Measurements from ENCODE around the gene MAP1LC3B. TPM values are rescaled to one million over a fixed set of nuclear protein-coding genes. Genes with fewer than 3 reads are reported as not detected.
A peak's percentile ranks its signal among the peaks of the same experiment; 100 is the strongest.

Gene MAP1LC3B
- total RNA-seq, 1 experiment from 2014 or later, result 10.9 TPM

- DNase-seq (ENCODE audit: low read depth), result peak; percentile 53
Observed at GRCh38 chr16:87431926-87432325, 39.8 kb downstream of the MAP1LC3B start.

DNA sequence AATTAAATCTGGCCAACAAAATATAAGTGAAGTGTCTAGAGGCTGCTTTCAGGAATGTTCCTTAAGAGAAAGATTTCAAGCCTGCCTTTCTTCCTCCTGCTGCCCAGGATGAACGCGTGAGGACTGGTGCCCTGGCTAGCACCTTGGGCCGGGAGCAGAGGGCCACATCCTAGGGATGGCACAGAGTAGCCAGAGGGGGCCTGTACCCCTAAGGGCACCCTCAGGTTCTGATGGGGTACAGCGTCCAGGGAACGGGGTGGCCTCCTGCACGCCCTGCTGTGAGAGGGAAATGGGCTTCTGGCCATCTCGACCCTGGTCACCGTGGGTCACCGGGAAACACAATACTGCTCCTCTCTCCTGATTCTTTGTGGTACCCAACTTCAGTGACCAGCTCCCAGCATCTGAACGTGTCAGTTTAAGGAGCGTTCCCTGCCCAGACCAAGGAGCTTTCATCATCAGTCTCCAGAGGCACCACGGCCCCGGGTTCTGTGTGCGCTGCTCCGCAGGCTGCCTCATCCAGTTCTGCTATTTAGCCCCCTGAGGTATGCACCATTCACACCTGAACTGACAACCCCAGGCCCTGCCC is 40.3 kb downstream of the MAP1LC3B start:
- DNase-seq (ENCODE audit: low read depth), result no peak

GRCh38 chr16:87434146-87434667 is 42.1 kb downstream of the MAP1LC3B start:
- no peak for DNase-seq (ENCODE audit: low read depth)

DNA sequence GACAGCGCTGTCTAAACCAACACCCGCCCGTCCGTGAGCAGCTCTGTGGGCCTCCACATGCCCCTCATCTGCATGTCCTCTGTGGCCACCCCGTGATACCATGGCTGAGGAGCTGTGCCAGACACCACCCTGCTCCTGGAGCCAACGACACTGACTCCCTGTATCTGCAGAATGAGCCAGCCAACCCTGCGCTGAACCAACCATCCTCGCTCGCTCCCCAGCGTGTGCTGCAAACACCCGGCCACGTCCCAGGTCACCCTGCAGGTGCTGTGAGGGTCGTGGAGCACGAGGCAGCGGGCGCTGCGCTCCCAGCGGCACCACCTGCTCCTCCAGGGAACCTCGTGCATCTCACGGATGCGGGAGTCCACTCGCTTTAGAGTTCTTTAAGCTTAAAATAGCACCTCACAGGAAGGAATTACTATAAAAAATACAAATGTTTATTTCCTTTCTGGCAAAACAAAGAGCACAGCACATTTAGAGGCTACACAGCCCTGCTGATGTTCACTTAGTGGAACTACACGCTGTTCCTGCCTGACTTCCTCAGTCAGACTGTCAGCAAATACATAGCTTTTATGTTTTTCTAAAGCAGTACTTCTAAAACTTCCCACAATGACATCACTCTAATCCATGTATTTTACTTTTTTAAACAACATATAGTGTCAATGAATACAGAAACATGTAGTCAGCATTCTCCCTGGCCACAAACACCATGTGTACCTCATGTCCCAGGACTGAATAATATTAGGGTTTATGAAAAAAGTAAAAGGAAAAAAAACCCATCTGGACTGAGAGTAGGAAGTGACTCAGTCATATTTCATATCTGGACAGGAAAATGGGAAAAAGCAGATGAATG is 43.5 kb downstream of the MAP1LC3B start:
- DNase-seq (ENCODE audit: low read depth), result peak; percentile 25

GRCh38 chr16:87436225-87437172 is 44.4 kb downstream of the MAP1LC3B start:
- DNase-seq (ENCODE audit: low read depth), result peak; percentile 64

DNA sequence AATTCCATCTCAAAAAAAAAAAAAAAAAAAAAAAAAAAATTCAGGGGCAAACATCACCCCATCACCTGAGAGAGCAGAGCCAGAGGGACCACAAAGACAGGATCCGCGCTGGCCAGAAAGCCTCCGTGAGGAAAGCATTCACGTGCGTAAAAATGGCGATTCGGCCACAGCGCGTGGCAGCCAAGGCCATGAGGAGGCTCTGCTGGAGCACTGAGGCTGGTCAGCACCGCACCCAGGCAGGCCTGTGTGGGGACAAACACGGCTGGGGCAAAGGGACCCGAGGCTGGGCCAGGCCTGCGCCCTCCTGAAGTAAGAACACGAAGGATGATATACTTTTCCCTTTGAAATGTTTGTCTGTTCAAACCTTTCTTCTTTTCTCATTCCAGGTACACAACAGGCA is 45.2 kb downstream of the MAP1LC3B start:
- no peak for DNase-seq (ENCODE audit: low read depth)

- no peak for DNase-seq (ENCODE audit: low read depth)
Observed at GRCh38 chr16:87437911-87438610, 45.9 kb downstream of the MAP1LC3B start.

GRCh38 chr16:87438611-87438985 is 46.5 kb downstream of the MAP1LC3B start:
- no peak for DNase-seq (ENCODE audit: low read depth)

GRCh38 chr16:87439926-87440325 is 47.8 kb downstream of the MAP1LC3B start:
- DNase-seq (ENCODE audit: low read depth), result no peak

GRCh38 chr16:87441886-87442580 is 49.9 kb downstream of the MAP1LC3B start:
- no peak for DNase-seq (ENCODE audit: low read depth)

DNA sequence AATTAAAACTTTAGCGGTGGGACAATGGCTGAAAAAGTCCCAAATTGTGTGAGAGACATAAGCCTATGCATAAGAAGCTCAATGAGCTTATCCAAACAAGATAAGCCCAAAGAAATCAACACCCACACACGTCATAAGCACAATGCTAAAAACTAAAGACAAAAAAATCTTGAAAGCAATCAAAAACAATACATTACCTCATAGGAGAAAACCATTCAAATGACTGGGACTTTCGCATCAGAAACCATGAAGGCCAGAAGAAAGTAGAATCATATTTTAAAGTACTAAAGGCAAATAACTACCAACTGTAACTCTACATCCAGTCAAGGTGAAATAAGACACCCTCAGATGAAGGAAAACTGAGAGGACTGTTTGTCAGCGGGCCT is 50.4 kb downstream of the MAP1LC3B start:
- DNase-seq (ENCODE audit: low read depth), result no peak

- no peak for DNase-seq (ENCODE audit: low read depth)
Observed at GRCh38 chr16:87443016-87443415, 50.9 kb downstream of the MAP1LC3B start.

GRCh38 chr16:87443964-87444363 is 51.8 kb downstream of the MAP1LC3B start:
- DNase-seq (ENCODE audit: low read depth), result no peak

DNA sequence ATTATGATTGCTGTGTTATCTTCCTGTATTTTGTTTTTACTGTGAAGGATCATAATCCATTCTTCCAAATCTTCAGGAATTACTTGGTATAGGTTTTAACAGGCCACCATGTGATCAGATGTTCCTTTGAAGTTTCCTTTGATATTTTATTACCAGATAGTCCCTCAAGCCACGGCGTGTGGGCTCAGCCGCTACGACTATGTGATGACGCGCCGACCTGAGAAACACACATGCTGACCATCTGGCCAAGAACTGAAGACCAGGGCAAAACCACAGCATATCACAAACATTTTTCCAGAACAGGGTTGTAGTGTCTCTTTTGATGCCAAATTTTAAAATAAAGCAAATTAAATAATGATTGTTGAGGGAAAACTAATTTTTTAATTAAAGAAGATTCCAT is 53.4 kb downstream of the MAP1LC3B start:
- no peak for DNase-seq (ENCODE audit: low read depth)

DNA sequence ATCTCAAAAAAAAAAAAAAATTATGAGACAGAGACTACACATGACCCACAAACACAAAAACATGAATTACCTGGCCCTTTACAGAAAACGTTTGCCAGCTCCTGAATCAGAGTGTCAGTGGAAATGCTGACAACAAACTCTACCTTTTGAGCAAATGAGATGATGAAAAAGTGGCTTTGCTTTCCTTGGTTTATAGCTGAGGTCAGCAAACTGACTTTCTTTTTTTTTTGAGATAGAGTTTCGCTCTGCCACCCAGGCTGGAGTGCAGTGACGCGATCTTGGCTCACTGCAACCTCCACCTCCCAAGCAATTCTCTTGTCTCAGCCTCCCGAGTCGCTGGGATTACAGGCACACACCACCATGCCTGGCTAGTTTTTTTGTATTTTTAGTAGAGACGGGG is 54.3 kb downstream of the MAP1LC3B start:
- no peak for DNase-seq (ENCODE audit: low read depth)

DNA sequence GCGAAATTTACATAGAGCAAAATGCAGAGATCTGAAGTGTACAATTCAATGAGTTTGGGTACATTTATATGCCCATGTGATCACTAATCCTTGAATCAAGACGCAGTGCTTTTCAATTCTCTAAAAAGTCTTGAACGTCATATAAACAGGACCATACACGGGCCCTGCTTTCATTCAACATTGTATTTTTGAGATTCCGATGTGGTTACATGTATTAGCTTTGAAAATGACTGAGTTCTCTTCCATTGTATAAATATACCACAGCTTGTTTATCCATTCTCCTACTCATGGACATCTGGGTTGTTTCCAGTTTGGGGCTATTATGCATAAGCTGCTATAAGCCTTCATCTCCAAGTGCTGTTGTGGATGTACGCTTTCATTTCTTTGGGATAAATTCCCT is 55.2 kb downstream of the MAP1LC3B start:
- DNase-seq (ENCODE audit: low read depth), result no peak

- no peak for DNase-seq (ENCODE audit: low read depth)
Observed at GRCh38 chr16:87448866-87449265, 56.7 kb downstream of the MAP1LC3B start.

DNA sequence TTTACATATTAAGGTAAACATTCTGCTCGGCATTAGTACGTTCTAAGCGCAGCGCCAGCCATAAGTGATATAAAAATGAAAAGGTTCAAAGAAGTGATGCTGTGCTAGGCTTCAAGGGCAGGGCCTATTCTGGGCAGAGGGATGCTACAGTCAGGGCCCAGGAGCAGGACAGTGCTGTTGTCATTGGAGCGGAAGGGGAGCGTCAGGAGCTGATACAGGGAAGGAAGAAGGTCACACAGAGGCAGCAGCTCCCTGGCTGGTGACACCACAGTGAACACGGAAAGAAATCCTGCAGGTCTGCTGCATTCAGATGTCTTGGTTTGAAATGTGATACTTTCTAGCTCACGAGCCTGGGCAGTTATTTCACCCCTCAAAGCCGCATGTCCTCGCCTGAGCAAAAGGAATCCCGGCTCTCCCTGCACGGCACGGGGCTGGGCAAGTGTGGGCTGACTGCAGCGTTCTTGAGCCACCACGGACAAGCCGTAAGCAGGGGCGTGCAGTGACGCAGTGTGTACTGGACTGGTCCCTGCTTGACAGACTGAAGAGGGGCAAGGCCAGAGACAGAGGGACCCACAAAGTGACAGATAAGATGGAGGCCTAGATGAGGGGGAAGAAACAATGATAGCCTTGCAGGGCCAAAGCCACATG is 59.6 kb downstream of the MAP1LC3B start:
- DNase-seq (ENCODE audit: low read depth), result no peak

DNA sequence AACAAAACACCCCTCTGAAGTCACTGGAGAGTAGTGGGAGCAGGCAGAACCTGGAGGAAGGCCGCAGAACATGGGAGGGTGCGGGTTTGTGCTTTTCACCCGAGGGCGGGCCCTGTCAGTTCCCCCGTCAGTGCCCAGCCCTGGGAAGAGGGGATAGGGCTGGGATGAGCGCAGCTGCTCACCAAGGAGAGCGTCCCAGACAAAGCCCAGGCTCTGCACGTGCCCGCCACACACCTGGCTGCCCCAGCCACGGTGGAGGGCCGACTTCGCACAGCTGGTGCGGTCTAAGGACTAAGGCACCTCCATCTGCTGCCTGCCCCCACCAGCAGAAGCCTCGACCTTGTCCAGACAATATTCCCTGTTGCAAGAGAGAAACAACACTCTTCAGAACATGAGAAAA is 61.2 kb downstream of the MAP1LC3B start:
- DNase-seq (ENCODE audit: low read depth), result no peak
